Liver (tissue), 3 donors: ENCODE data around the gene SOX4.

ENCODE experiments used
- FOXA1 ChIP-seq: IDR thresholded peaks from 2 replicates; pipeline ENCODE4 v1.6.1; 2016; ENCODE audit warnings: antibody characterized with exemption
- GABPA ChIP-seq, 2 donors: IDR thresholded peaks in 1 of 2; conservative IDR thresholded peaks in 1 of 2; 2 replicates each; pipeline ENCODE4 v1.6.1; 2016; ENCODE audit warnings: antibody characterized with exemption in 2 of 2, mild to moderate bottlenecking in 1 of 2, moderate library complexity in 1 of 2
- JUND ChIP-seq, 2 donors: IDR thresholded peaks; 2 replicates each; pipeline ENCODE4 v1.6.1; 2016; ENCODE audit warnings: antibody characterized with exemption in 2 of 2
- NR2F2 ChIP-seq: IDR thresholded peaks from 2 replicates; pipeline ENCODE4 v1.6.1; 2016; ENCODE audit warnings: antibody characterized with exemption
- RAD21 ChIP-seq, 2 donors: IDR thresholded peaks; 2 replicates each; pipeline ENCODE4 v1.6.1; 2016; ENCODE audit warnings: antibody characterized with exemption in 2 of 2, mild to moderate bottlenecking in 2 of 2
- RXRA ChIP-seq, 2 donors: IDR thresholded peaks; 2 replicates each; pipeline ENCODE4 v1.6.1; 2017 to 2018; ENCODE audit warnings: antibody characterized with exemption in 2 of 2, mild to moderate bottlenecking in 1 of 2
- SP1 ChIP-seq: IDR thresholded peaks from 2 replicates; pipeline ENCODE4 v1.6.1; 2018; ENCODE audit warnings: antibody characterized with exemption, mild to moderate bottlenecking
- TAF1 ChIP-seq: conservative IDR thresholded peaks from 2 replicates; pipeline ENCODE4 v1.6.1; 2016; ENCODE audit warnings: antibody characterized with exemption, mild to moderate bottlenecking
- YY1 ChIP-seq: IDR thresholded peaks from 2 replicates; pipeline ENCODE4 v1.6.1; 2016; ENCODE audit warnings: antibody characterized with exemption, mild to moderate bottlenecking
- TF ChIP-seq, protein P1 (sequence below): fragments of 150-350 bp; IDR thresholded peaks from 2 replicates; pipeline ENCODE4 v1.5.1; 2017; ENCODE audit warnings: improper control_type of control experiment, low read depth, low read length; ENCODE audit not compliant: missing input control
- TF ChIP-seq, protein P2 (sequence below): IDR thresholded peaks from 2 replicates; pipeline ENCODE4 v1.6.1; 2016; ENCODE audit warnings: antibody characterized with exemption
- TF ChIP-seq, protein P3 (sequence below): IDR thresholded peaks from 2 replicates; pipeline ENCODE4 v1.6.1; 2016; ENCODE audit warnings: antibody characterized with exemption
- TF ChIP-seq, protein P4 (sequence below): IDR thresholded peaks from 2 replicates; pipeline ENCODE4 v1.6.1; 2016; ENCODE audit warnings: antibody characterized with exemption
- TF ChIP-seq, protein P5 (sequence below): IDR thresholded peaks from 2 replicates; pipeline ENCODE4 v1.6.1; 2016; ENCODE audit warnings: antibody characterized with exemption, mild to moderate bottlenecking
- donor health status: healthy.
- donor health status: healthy.

DNA sequence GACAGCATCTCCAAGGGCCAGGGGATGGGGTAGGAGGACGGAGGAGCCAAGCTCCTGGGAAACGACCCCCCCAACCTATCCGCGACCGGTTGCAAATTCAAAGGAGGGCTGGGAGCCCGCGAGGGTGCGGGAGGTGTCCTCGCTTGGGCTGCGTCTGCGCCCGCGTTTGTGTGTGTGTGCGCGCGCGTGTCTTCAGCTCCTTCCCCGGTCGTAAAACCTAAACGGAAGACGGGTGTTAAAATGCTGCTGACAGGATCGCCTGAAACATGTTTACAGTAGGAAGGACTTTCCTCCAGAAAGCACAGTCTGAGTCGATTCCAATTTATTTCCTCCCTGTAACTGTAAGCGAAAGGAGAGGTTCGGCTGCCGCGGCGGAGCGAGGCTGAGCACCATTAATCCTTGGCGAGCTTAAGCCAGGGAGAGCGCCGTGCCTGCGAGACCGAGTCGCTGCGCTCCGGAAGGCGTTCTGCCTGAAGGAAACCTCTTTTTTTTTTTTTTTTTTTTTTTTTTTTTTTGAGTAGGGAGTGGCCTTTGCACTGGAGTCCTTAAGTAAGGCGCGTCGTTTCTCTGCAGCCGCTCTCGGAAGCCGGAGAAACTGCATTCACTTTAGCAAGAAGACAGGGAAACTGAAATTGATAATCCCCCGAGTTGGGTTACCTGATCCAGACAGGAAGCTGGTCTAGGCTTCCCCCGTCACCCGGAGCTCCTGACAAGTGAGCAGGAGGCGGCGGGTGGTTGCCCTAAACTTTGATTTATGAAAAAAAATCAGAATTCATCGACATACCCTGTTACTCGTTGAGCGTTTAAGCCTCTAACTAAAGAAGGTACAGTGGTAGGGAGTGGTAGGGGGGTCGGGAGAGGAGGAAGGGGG, 4.8 kb upstream of the SOX4 start:
- TF ChIP-seq JUND (IDR thresholded peaks at IDR 0.05) (no peak), RAD21 (IDR thresholded peaks at IDR 0.05) (no peak), GABPA (IDR thresholded peaks at IDR 0.05 in 1 of 2, conservative IDR thresholded peaks at IDR 0.05 in 1 of 2) (no peak), RXRA (IDR thresholded peaks at IDR 0.05) (no peak), TAF1 (no peak), YY1 (no peak), NR2F2 (no peak), FOXA1 (no peak), SP1 (no peak)
- TF ChIP-seq, protein P1, sequence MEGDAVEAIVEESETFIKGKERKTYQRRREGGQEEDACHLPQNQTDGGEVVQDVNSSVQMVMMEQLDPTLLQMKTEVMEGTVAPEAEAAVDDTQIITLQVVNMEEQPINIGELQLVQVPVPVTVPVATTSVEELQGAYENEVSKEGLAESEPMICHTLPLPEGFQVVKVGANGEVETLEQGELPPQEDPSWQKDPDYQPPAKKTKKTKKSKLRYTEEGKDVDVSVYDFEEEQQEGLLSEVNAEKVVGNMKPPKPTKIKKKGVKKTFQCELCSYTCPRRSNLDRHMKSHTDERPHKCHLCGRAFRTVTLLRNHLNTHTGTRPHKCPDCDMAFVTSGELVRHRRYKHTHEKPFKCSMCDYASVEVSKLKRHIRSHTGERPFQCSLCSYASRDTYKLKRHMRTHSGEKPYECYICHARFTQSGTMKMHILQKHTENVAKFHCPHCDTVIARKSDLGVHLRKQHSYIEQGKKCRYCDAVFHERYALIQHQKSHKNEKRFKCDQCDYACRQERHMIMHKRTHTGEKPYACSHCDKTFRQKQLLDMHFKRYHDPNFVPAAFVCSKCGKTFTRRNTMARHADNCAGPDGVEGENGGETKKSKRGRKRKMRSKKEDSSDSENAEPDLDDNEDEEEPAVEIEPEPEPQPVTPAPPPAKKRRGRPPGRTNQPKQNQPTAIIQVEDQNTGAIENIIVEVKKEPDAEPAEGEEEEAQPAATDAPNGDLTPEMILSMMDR, result no peak
- TF ChIP-seq, protein P2, sequence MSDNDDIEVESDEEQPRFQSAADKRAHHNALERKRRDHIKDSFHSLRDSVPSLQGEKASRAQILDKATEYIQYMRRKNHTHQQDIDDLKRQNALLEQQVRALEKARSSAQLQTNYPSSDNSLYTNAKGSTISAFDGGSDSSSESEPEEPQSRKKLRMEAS, result no peak
- TF ChIP-seq, protein P3, sequence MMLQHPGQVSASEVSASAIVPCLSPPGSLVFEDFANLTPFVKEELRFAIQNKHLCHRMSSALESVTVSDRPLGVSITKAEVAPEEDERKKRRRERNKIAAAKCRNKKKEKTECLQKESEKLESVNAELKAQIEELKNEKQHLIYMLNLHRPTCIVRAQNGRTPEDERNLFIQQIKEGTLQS, result no peak
- TF ChIP-seq, protein P4, sequence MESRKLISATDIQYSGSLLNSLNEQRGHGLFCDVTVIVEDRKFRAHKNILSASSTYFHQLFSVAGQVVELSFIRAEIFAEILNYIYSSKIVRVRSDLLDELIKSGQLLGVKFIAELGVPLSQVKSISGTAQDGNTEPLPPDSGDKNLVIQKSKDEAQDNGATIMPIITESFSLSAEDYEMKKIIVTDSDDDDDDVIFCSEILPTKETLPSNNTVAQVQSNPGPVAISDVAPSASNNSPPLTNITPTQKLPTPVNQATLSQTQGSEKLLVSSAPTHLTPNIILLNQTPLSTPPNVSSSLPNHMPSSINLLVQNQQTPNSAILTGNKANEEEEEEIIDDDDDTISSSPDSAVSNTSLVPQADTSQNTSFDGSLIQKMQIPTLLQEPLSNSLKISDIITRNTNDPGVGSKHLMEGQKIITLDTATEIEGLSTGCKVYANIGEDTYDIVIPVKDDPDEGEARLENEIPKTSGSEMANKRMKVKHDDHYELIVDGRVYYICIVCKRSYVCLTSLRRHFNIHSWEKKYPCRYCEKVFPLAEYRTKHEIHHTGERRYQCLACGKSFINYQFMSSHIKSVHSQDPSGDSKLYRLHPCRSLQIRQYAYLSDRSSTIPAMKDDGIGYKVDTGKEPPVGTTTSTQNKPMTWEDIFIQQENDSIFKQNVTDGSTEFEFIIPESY, result no peak
- TF ChIP-seq, protein P5, sequence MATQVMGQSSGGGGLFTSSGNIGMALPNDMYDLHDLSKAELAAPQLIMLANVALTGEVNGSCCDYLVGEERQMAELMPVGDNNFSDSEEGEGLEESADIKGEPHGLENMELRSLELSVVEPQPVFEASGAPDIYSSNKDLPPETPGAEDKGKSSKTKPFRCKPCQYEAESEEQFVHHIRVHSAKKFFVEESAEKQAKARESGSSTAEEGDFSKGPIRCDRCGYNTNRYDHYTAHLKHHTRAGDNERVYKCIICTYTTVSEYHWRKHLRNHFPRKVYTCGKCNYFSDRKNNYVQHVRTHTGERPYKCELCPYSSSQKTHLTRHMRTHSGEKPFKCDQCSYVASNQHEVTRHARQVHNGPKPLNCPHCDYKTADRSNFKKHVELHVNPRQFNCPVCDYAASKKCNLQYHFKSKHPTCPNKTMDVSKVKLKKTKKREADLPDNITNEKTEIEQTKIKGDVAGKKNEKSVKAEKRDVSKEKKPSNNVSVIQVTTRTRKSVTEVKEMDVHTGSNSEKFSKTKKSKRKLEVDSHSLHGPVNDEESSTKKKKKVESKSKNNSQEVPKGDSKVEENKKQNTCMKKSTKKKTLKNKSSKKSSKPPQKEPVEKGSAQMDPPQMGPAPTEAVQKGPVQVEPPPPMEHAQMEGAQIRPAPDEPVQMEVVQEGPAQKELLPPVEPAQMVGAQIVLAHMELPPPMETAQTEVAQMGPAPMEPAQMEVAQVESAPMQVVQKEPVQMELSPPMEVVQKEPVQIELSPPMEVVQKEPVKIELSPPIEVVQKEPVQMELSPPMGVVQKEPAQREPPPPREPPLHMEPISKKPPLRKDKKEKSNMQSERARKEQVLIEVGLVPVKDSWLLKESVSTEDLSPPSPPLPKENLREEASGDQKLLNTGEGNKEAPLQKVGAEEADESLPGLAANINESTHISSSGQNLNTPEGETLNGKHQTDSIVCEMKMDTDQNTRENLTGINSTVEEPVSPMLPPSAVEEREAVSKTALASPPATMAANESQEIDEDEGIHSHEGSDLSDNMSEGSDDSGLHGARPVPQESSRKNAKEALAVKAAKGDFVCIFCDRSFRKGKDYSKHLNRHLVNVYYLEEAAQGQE, result no peak
